T-cell (primary cell): Measurements from ENCODE around the gene ADTRP. TPM values are rescaled to one million over a fixed set of nuclear protein-coding genes. Genes with fewer than 3 reads are reported as not detected.
A peak's percentile ranks its signal among the peaks of the same experiment; 100 is the strongest.
"Not testable (repeated sequence)": the region's sequence is repeated elsewhere in the genome, so short reads cannot be mapped to it uniquely, and the experiment has no call there.

Experiments
- ATAC-seq, 4 experiments: fragments of 200-7000 bp in 3 of 4; fragments of 150-1000 bp in 1 of 4; cut with Tn5 transposase; replicated peaks in 1 of 4; 1 replicate in 3 of 4; 2 replicates in 1 of 4; pipeline ENCODE4 v1.10.0; 2021; ENCODE audit warnings: moderate library complexity in 3 of 4, mild to moderate bottlenecking in 2 of 4, moderate number of reproducible peaks in 1 of 4
- CTCF ChIA-PET, 2 donors: fragments of 300-600 bp; sonication (Branson Sonifier 250); formaldehyde crosslinking; loops; one replicate each; lab custom pipeline; 2022; ENCODE audit warnings: antibody characterized with exemption in 2 of 2; lab: Charles Lee
- POLR2A ChIA-PET, 2 donors: fragments of 300-600 bp; sonication (Branson Sonifier 250); formaldehyde crosslinking; loops; one replicate each; lab custom pipeline; 2022; ENCODE audit warnings: antibody characterized with exemption in 2 of 2; lab: Charles Lee
- DNase-seq, 35 experiments: peaks; one replicate each; pipeline versions ENCODE4 v3.0.0 to v3.0.0-alpha.2; 2013 to 2023
- H3K27ac ChIP-seq: one replicate; pipeline ENCODE4 v1.5.1; 2013; ENCODE audit warnings: low read length
- H3K27me3 ChIP-seq, 2 experiments: replicated peaks in 1 of 2; 1 replicate in 1 of 2; 2 replicates in 1 of 2; pipeline versions ENCODE4 v1.6.1 to v1.7.0; 2013; ENCODE audit warnings: low read length in 1 of 2, mixed read lengths in 1 of 2; ENCODE audit not compliant: control insufficient read depth in 2 of 2, insufficient read depth in 2 of 2; ENCODE audit errors: extremely low read depth in 1 of 2
- H3K36me3 ChIP-seq, 2 donors: 1 replicate in 1 of 2; 2 replicates in 1 of 2; pipeline versions ENCODE4 v1.6.1 to v1.7.0; 2013; ENCODE audit warnings: low read length in 1 of 2; ENCODE audit not compliant: control insufficient read depth in 2 of 2, insufficient read depth in 1 of 2; ENCODE audit errors: extremely low read depth in 1 of 2
- H3K4me1 ChIP-seq, 2 experiments: 1 replicate in 1 of 2; 2 replicates in 1 of 2; pipeline versions ENCODE4 v1.6.1 to v1.7.0; 2013; ENCODE audit warnings: low read length in 2 of 2, mixed read lengths in 1 of 2; ENCODE audit not compliant: insufficient read depth in 2 of 2, control insufficient read depth in 1 of 2; ENCODE audit errors: extremely low read depth in 1 of 2
- H3K4me3 ChIP-seq, 2 donors: 1 replicate in 1 of 2; 2 replicates in 1 of 2; pipeline versions ENCODE4 v1.5.1 to v1.7.0; 2013; ENCODE audit warnings: mild to moderate bottlenecking in 2 of 2, low read length in 1 of 2, moderate library complexity in 1 of 2; ENCODE audit not compliant: control insufficient read depth in 1 of 2; ENCODE audit errors: extremely low read depth in 1 of 2
- H3K9me3 ChIP-seq: 2 replicates; pipeline ENCODE4 v1.7.0; 2013
- H3K27ac Mint-ChIP-seq, 2 donors: one replicate each; pipeline ENCODE4 v1.8.0; 2020 to 2021; ENCODE audit warnings: mild to moderate bottlenecking in 2 of 2, mixed read lengths in 2 of 2
- H3K27me3 Mint-ChIP-seq, 2 donors: one replicate each; pipeline ENCODE4 v1.8.0; 2021 to 2022; ENCODE audit warnings: mixed read lengths in 2 of 2
- H3K36me3 Mint-ChIP-seq: one replicate; pipeline ENCODE4 v1.8.0; 2021; ENCODE audit warnings: mixed read lengths
- H3K4me1 Mint-ChIP-seq, 3 donors: one replicate each; pipeline ENCODE4 v1.8.0; 2020 to 2022; ENCODE audit warnings: mixed read lengths in 3 of 3, mild to moderate bottlenecking in 1 of 3
- H3K4me3 Mint-ChIP-seq, 3 donors: one replicate each; pipeline ENCODE4 v1.8.0; 2020 to 2022; ENCODE audit warnings: mild to moderate bottlenecking in 3 of 3, mixed read lengths in 3 of 3, moderate library complexity in 3 of 3
- H3K9me3 Mint-ChIP-seq, 3 donors: one replicate each; pipeline ENCODE4 v1.8.0; 2020 to 2022; ENCODE audit warnings: mixed read lengths in 3 of 3
- WGBS: methylation state at CpG from one replicate; pipeline ENCODE4 v1.1.5; 2013; ENCODE audit warnings: missing lambda C conversion rate; ENCODE audit not compliant: insufficient coverage; 5-methylcytosine and 5-hydroxymethylcytosine counted together
- total RNA-seq, 35 experiments: library from RNA in 6 of 35; stranded (reverse) in 6 of 35; fragments of 120-200 nt in 1 of 35; gene quantifications; one replicate each; pipeline versions ENCODE4 v1.2.1 to v1.2.4 and lab custom pipeline; 2013 to 2026

Gene ADTRP
- total RNA-seq, 5 donors from 2014 or later (not counting 1 experiment from before 2014, with no cell fraction given) = 23.9 to 74.7 (median 59.1) TPM

- H3K27me3 Mint-ChIP-seq, CTCF ChIA-PET, ATAC-seq, H3K9me3 ChIP-seq, H3K4me3 Mint-ChIP-seq, DNase-seq, POLR2A ChIA-PET, H3K4me1 ChIP-seq, H3K4me1 Mint-ChIP-seq, H3K27me3 ChIP-seq, H3K27ac Mint-ChIP-seq, H3K27ac ChIP-seq, H3K36me3 Mint-ChIP-seq, H3K4me3 ChIP-seq, H3K36me3 ChIP-seq: not testable (repeated sequence)
- peaks cover 3 to 14% (median 6%) of the 10 kb centered on the region in 3 donors for H3K9me3 Mint-ChIP-seq
- no CpG with 5 or more reads among the region's 7 CpGs for WGBS
Measured at GRCh38 chr6:11680479-11680878, 98.1 kb downstream of the ADTRP start.

- no peaks in the 10 kb centered on the region for H3K36me3 Mint-ChIP-seq
- Histone ChIP-seq H3K4me3 (no peak overlapping the region), H3K9me3 (no peaks in the 10 kb centered on the region), H3K27me3 (no peaks in the 10 kb centered on the region), H3K27ac (no peak overlapping the region), H3K4me1 (no peaks in the 10 kb centered on the region), H3K36me3 (no peaks in the 10 kb centered on the region)
- no peak overlapping the region for H3K4me3 Mint-ChIP-seq
- CTCF ChIA-PET = no interaction called here
- ATAC-seq = no peak
- no peak overlapping the region for H3K27ac Mint-ChIP-seq
- DNase-seq = no peak
- POLR2A ChIA-PET = no interaction called here
- WGBS = no CpG with 5 or more reads among the region's 2 CpGs
- H3K4me1 Mint-ChIP-seq = no peaks in the 10 kb centered on the region
- H3K27me3 Mint-ChIP-seq = peaks cover 0 to 4% of the 10 kb centered on the region in 2 donors
- H3K9me3 Mint-ChIP-seq = peaks cover 3 to 14% (median 6%) of the 10 kb centered on the region in 3 donors
Measured at GRCh38 chr6:11679099-11679498, 99.5 kb downstream of the ADTRP start.

- Mint-ChIP-seq H3K9me3 (peaks cover 3 to 12% (median 6%) of the 10 kb centered on the region in 3 donors), H3K27ac (no peak overlapping the region), H3K27me3 (peaks cover 0 to 4% of the 10 kb centered on the region in 2 donors), H3K4me3 (no peak overlapping the region), H3K36me3 (no peaks in the 10 kb centered on the region), H3K4me1 (no peaks in the 10 kb centered on the region)
- ATAC-seq (no peak), DNase-seq (peak in 1 of 35 experiments; percentile 14)
- Histone ChIP-seq H3K27ac (no peak overlapping the region), H3K36me3 (no peaks in the 10 kb centered on the region), H3K4me3 (no peak overlapping the region), H3K27me3 (no peaks in the 10 kb centered on the region), H3K9me3 (no peaks in the 10 kb centered on the region), H3K4me1 (no peaks in the 10 kb centered on the region)
- no CpG with 5 or more reads among the region's 2 CpGs for WGBS
- POLR2A ChIA-PET = no interaction called here
- CTCF ChIA-PET = no interaction called here
Measured at GRCh38 chr6:11675601-11676000, 103.0 kb downstream of the ADTRP start.

DNA sequence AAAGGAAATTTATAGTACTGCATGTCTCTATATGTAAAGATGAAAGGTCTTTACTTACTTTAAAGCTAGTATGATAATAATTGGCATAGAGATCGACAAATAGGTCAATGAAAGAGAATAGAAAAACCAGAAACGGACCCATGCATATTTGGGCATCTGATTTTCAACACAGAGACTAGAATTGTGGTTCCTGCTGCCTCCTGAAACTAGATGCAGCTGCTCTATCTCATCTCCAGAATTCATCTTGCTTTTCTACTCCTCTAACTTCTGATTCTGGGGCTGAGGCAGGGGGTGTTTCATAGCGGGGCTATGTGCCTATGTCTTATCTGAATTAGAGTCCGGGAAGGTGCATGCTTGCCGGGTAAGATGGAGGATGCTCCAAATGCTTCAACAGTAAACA lies 105.9 kb downstream of the ADTRP start:
- H3K9me3 ChIP-seq = no peaks in the 10 kb centered on the region
- H3K36me3 ChIP-seq = no peaks in the 10 kb centered on the region
- H3K4me1 Mint-ChIP-seq = no peaks in the 10 kb centered on the region
- H3K9me3 Mint-ChIP-seq = peaks cover 0 to 5% (median 0%) of the 10 kb centered on the region in 3 donors
- H3K27ac ChIP-seq = no peak overlapping the region
- no peak overlapping the region for H3K4me3 ChIP-seq
- H3K4me3 Mint-ChIP-seq = no peak overlapping the region
- 90% methylated on average over 2 of the region's 5 CpGs for WGBS
- ChIA-PET POLR2A (no interaction called here), CTCF (interaction anchor here (1.0 to 1.2 kb wide), 2 partner anchors 17 kb away, joined by 4 to 5 read pairs; no protein-coding TSS in a partner anchor)
- DNase-seq (no peak), ATAC-seq (no peak)
- H3K27me3 ChIP-seq = no peaks in the 10 kb centered on the region
- peaks cover 7 to 10% of the 10 kb centered on the region in 2 donors for H3K27me3 Mint-ChIP-seq
- H3K36me3 Mint-ChIP-seq = no peaks in the 10 kb centered on the region
- H3K27ac Mint-ChIP-seq = no peak overlapping the region
- H3K4me1 ChIP-seq = no peaks in the 10 kb centered on the region

GRCh38 chr6:11672256-11672655 lies 106.3 kb downstream of the ADTRP start:
- Histone ChIP-seq H3K27me3 (no peaks in the 10 kb centered on the region), H3K4me1 (no peaks in the 10 kb centered on the region), H3K9me3 (no peaks in the 10 kb centered on the region), H3K27ac (no peak overlapping the region), H3K4me3 (no peak overlapping the region), H3K36me3 (no peaks in the 10 kb centered on the region)
- no peak overlapping the region for H3K4me3 Mint-ChIP-seq
- CTCF ChIA-PET = interaction anchor here (1.0 to 1.2 kb wide), 2 partner anchors 16 kb away, joined by 4 to 5 read pairs; no protein-coding TSS in a partner anchor
- DNase-seq = no peak
- H3K27me3 Mint-ChIP-seq = peaks cover 7 to 12% of the 10 kb centered on the region in 2 donors
- H3K27ac Mint-ChIP-seq = no peak overlapping the region
- H3K36me3 Mint-ChIP-seq = no peaks in the 10 kb centered on the region
- no peak for ATAC-seq
- peaks cover 0 to 5% (median 0%) of the 10 kb centered on the region in 3 donors for H3K9me3 Mint-ChIP-seq
- H3K4me1 Mint-ChIP-seq = no peaks in the 10 kb centered on the region
- POLR2A ChIA-PET = no interaction called here

DNA sequence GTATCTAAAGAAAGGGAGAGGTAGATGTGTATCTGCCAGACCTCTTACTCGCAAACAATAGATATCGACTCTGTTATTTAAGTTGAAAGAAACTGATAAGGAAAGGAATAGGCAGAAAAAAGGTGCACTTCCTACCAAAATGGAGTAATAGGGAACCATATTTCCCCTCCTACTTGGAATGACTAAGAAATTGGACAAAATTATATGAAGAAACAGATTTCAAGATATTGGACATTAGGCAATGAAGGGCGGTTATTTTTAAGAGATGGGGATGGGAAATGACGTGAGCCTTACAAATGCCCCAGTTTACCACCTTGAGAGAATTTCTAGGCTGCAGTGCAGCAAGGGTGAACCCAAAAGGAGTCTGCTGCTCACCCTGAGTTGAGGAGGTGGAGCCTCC lies 108.9 kb downstream of the ADTRP start:
- Mint-ChIP-seq H3K27ac (no peak overlapping the region), H3K27me3 (peaks cover 13 to 15% of the 10 kb centered on the region in 2 donors), H3K36me3 (no peaks in the 10 kb centered on the region), H3K9me3 (peaks cover 0 to 5% (median 0%) of the 10 kb centered on the region in 3 donors), H3K4me1 (no peaks in the 10 kb centered on the region), H3K4me3 (no peak overlapping the region)
- no peaks in the 10 kb centered on the region for H3K4me1 ChIP-seq
- H3K9me3 ChIP-seq = no peaks in the 10 kb centered on the region
- ATAC-seq (no peak), DNase-seq (no peak)
- WGBS = 100% methylated on average over 2 of the region's 4 CpGs
- CTCF ChIA-PET = interaction anchor here in 1 of 2 donors (0.6 kb wide), 1 partner anchor 1444 kb away, joined by 3 read pairs; no protein-coding TSS in a partner anchor
- no peak overlapping the region for H3K4me3 ChIP-seq
- no peak overlapping the region for H3K27ac ChIP-seq
- POLR2A ChIA-PET = no interaction called here
- no peaks in the 10 kb centered on the region for H3K27me3 ChIP-seq
- no peaks in the 10 kb centered on the region for H3K36me3 ChIP-seq
